Measurements from ENCODE around the gene LILRB4. TPM values are rescaled to one million over a fixed set of nuclear protein-coding genes. Genes with fewer than 3 reads are reported as not detected.
"Not testable (repeated sequence)": the region's sequence is repeated elsewhere in the genome, so short reads cannot be mapped to it uniquely, and the experiment has no call there.

Gene LILRB4
- total and polyA plus RNA-seq, 9 of the 15 experiments (the other 6 are each of a cell fraction or from before 2014, with no cell fraction given): not detected

- ATAC-seq; H3K9me3 ChIP-seq (replicated peaks; ENCODE audit: control insufficient read depth, insufficient read depth, low read depth, low read length); H3K9me1 ChIP-seq (ENCODE audit: control insufficient read depth, insufficient read depth, low read length); intact Hi-C loops (cut with micrococcal nuclease); H3K79me2 ChIP-seq (ENCODE audit: control insufficient read depth, insufficient read depth, low read length); H3K27ac ChIP-seq (ENCODE audit: extremely low read depth, low read depth, low read length); BruUV-seq (replicated peaks); CTCF ChIA-PET (ENCODE audit: low intra/inter-chr PET ratio); H4K20me1 ChIP-seq (replicated peaks; ENCODE audit: control insufficient read depth, insufficient read depth, low read length); DNase-seq (ENCODE audit: extremely low read depth in 1 of 4, low spot score in 3 of 4); FAIRE-seq; H3K9ac ChIP-seq (ENCODE audit: insufficient read depth in 1 of 2, low read depth in 2 of 2, low read length in 2 of 2); H2AFZ ChIP-seq (ENCODE audit: low read depth, low read length); H3K4me1 ChIP-seq (replicated peaks in 1 of 2; ENCODE audit: control insufficient read depth in 2 of 2, insufficient read depth in 2 of 2, low read length in 2 of 2); H3K4me2 ChIP-seq (ENCODE audit: insufficient read depth, low read length); H3K4me3 ChIP-seq; POLR2A ChIA-PET; H3K36me3 ChIP-seq (ENCODE audit: control insufficient read depth, insufficient read depth, low read length): not testable (repeated sequence)
- in situ Hi-C loops (cut with MboI): loop anchor here (5.0 kb wide), 1 partner anchor 349 kb away; the partner anchor contains the start of gene LILRB2
- WGBS (ENCODE audit: insufficient coverage, low coverage, missing lambda C conversion rate): under 1% methylated on average over 19 of the region's 23 CpGs
- H3K27me3 ChIP-seq (ENCODE audit: control insufficient read depth in 2 of 2, insufficient read depth in 2 of 2, low read length in 2 of 2): peaks cover 3 to 36% of the 10 kb centered on the region in 2 experiments; a peak in 3 of 5 replicates
Observed at GRCh38 chr19:54631489-54632337, 31.1 kb upstream of the LILRB4 start.

GRCh38 chr19:54632517-54632916 lies 30.3 kb upstream of the LILRB4 start:
- in situ Hi-C loops (cut with MboI): loop anchor here (5.0 kb wide), 1 partner anchor 350 kb away; the partner anchor contains the start of gene LILRB2
- H3K9ac ChIP-seq (ENCODE audit: insufficient read depth in 1 of 2, low read depth in 2 of 2, low read length in 2 of 2); H3K4me1 ChIP-seq (replicated peaks in 1 of 2; ENCODE audit: control insufficient read depth in 2 of 2, insufficient read depth in 2 of 2, low read length in 2 of 2); H4K20me1 ChIP-seq (replicated peaks; ENCODE audit: control insufficient read depth, insufficient read depth, low read length); H3K4me3 ChIP-seq; H3K36me3 ChIP-seq (ENCODE audit: control insufficient read depth, insufficient read depth, low read length); H3K27ac ChIP-seq (ENCODE audit: extremely low read depth, low read depth, low read length); CTCF ChIA-PET (ENCODE audit: low intra/inter-chr PET ratio); POLR2A ChIA-PET; H3K79me2 ChIP-seq (ENCODE audit: control insufficient read depth, insufficient read depth, low read length); H2AFZ ChIP-seq (ENCODE audit: low read depth, low read length); ATAC-seq; intact Hi-C loops (cut with micrococcal nuclease); FAIRE-seq; DNase-seq (ENCODE audit: extremely low read depth in 1 of 4, low spot score in 3 of 4); BruUV-seq (replicated peaks); H3K9me1 ChIP-seq (ENCODE audit: control insufficient read depth, insufficient read depth, low read length); H3K4me2 ChIP-seq (ENCODE audit: insufficient read depth, low read length); H3K9me3 ChIP-seq (replicated peaks; ENCODE audit: control insufficient read depth, insufficient read depth, low read depth, low read length): not testable (repeated sequence)
- peaks cover 3 to 38% of the 10 kb centered on the region in 2 experiments; a peak in 3 of 5 replicates for H3K27me3 ChIP-seq (ENCODE audit: control insufficient read depth in 2 of 2, insufficient read depth in 2 of 2, low read length in 2 of 2)
- WGBS (ENCODE audit: insufficient coverage, low coverage, missing lambda C conversion rate): 1% methylated on average over 15 of the region's 16 CpGs

Measured in K562 (cell line).